Measurements from ENCODE around the gene COL1A2. TPM values are rescaled to one million over a fixed set of nuclear protein-coding genes. Genes with fewer than 3 reads are reported as not detected.
A peak's percentile ranks its signal among the peaks of the same experiment; 100 is the strongest.

The COL1A2 gene
- total and polyA plus RNA-seq, 2 experiments from 2014 or later = 76.6 to 122 TPM

DNA sequence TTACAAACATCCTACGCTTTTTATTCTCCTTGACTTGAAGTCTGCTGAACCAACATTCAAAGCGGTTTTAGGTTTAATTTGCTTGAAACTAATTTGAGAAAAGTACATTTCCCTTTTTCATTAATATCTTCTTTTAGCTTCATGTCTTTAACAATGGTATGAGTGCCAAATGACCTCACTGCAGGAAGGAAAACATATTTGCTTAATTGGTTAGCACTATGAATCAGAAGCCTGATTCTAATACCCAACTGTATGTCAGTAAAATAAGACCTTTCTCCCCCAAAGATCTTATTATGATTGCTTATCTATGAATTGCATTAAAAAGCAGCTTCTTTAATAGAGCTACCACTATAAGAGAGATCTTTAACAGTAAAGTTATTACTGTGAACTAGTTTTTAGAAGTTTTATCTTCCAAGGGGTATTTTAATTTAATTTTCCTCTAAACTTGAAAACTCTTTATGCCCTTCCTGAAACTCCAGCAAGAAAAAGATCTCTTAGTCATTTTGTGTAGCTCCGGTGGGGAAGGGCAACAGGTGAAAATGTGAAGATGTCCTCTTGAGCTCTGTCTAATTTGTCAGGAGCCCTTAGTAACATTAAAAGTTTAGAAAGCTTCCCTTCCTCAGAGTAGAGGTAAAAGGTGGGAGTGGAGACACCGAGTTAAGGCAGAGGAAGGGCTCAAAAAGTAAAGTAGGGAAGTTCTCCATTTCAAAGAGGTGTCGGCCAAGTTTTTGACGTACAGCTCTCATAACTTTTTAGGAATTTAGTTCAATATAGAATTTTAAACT lies 6.1 kb downstream of the COL1A2 start:
- Histone ChIP-seq H3K27me3 (no peaks in the 10 kb centered on the region), H3K4me3 (no peak overlapping the region), H3K36me3 (no peaks in the 10 kb centered on the region), H3K4me1 (ENCODE audit: low read depth) (peaks cover 1% of the 10 kb centered on the region), H3K9me3 (ENCODE audit: low read depth) (no peaks in the 10 kb centered on the region), H3K27ac (no peak overlapping the region)
- peak in 1 of 2 donors; percentile 42 for DNase-seq (ENCODE audit: low read depth in 1 of 2, low spot score in 1 of 2)
- TF ChIP-seq, protein P1, sequence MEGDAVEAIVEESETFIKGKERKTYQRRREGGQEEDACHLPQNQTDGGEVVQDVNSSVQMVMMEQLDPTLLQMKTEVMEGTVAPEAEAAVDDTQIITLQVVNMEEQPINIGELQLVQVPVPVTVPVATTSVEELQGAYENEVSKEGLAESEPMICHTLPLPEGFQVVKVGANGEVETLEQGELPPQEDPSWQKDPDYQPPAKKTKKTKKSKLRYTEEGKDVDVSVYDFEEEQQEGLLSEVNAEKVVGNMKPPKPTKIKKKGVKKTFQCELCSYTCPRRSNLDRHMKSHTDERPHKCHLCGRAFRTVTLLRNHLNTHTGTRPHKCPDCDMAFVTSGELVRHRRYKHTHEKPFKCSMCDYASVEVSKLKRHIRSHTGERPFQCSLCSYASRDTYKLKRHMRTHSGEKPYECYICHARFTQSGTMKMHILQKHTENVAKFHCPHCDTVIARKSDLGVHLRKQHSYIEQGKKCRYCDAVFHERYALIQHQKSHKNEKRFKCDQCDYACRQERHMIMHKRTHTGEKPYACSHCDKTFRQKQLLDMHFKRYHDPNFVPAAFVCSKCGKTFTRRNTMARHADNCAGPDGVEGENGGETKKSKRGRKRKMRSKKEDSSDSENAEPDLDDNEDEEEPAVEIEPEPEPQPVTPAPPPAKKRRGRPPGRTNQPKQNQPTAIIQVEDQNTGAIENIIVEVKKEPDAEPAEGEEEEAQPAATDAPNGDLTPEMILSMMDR (IDR thresholded peaks at IDR 0.05; ENCODE audit: low read depth, low read length) = no peak

DNA sequence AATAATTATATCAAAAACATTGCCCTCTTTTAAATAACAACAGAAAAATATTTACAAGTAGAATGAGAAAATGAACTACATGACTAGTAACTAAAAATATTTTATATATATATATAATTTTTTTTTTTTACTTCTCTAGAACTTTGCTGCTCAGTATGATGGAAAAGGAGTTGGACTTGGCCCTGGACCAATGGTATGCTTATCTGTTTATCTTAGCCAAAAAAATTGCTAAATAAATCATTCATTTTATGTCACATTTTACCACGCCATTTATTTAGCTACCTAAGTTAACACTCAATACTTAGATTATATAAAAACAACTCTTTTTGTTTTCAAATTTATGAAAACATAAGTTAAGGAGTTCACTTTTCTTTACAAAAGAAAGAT lies 6.7 kb downstream of the COL1A2 start:
- no peaks in the 10 kb centered on the region for H3K27me3 ChIP-seq
- no peak overlapping the region for H3K27ac ChIP-seq
- no peaks in the 10 kb centered on the region for H3K4me1 ChIP-seq (ENCODE audit: low read depth)
- peak in 1 of 2 donors; percentile 47 for DNase-seq (ENCODE audit: low read depth in 1 of 2, low spot score in 1 of 2)
- TF ChIP-seq, protein P1 (IDR thresholded peaks at IDR 0.05; ENCODE audit: low read depth, low read length) = no peak
- no peaks in the 10 kb centered on the region for H3K36me3 ChIP-seq
- no peaks in the 10 kb centered on the region for H3K9me3 ChIP-seq (ENCODE audit: low read depth)
- no peak overlapping the region for H3K4me3 ChIP-seq

DNA sequence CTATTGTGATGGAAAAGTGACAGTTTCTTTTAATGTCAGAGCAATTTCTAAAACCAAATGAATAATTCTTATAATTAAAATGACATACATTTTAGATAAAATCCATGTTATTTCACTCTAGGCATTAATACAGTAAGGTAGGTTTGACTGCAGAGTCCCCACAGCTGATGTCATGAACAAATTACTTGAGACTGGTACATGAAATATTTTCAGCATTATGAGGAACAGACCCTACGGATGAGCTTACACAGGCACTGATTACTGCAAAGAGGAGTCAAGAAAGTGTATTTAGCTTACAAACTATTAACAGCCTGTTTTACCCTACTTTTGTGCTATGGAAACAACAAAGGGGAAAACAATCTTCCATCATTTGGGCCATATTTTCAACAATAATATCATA lies 8.9 kb downstream of the COL1A2 start:
- Histone ChIP-seq H3K27me3 (no peaks in the 10 kb centered on the region), H3K36me3 (no peaks in the 10 kb centered on the region), H3K4me1 (ENCODE audit: low read depth) (no peaks in the 10 kb centered on the region), H3K27ac (no peak overlapping the region), H3K9me3 (ENCODE audit: low read depth) (no peaks in the 10 kb centered on the region), H3K4me3 (no peak overlapping the region)
- TF ChIP-seq, protein P1 (IDR thresholded peaks at IDR 0.05; ENCODE audit: low read depth, low read length) = no peak
- DNase-seq (ENCODE audit: low read depth in 1 of 2, low spot score in 1 of 2) = peak in 1 of 2 donors; percentile 26

DNA sequence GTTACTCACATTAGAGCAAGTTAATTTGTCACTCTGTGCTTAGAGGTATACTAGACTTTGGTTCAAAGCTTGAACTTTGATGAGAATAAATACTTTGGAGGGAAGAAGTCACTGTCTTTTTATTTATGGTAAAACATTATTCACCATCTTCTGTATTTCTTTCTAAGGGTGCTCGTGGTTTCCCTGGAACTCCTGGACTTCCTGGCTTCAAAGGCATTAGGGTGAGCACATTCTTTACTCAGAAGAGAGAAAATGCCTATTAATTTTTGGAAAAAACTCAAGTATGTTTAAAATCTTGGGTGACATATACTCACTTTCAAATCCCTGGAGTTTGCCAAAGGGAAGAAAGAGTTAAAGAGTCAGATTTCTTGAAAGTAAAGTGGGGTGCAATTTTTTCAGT lies 10.8 kb downstream of the COL1A2 start:
- H3K36me3 ChIP-seq = no peaks in the 10 kb centered on the region

DNA sequence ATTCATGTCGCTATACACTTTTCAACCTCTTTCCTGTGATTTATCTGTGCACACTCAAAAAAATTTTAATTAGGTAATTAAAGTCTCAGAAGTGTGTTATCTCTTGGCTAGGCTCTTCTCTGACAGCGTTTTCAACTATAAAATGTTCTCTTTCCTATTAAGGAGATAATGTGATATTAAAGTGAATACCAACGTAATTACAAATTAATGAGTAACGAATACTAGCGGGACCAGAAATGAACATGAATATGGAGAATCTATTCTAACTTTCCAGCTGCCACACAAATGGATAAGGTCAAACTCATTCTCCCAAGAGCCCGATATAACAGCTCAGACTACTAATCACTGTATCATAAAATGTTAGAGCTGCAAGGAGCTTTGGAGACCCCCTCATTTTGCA lies 12.0 kb downstream of the COL1A2 start:
- no peaks in the 10 kb centered on the region for H3K27me3 ChIP-seq
- H3K4me3 ChIP-seq = no peak overlapping the region
- H3K36me3 ChIP-seq = no peaks in the 10 kb centered on the region
- peak in 1 of 2 donors; percentile 25 for DNase-seq (ENCODE audit: low read depth in 1 of 2, low spot score in 1 of 2)
- H3K9me3 ChIP-seq (ENCODE audit: low read depth) = no peaks in the 10 kb centered on the region
- no peaks in the 10 kb centered on the region for H3K4me1 ChIP-seq (ENCODE audit: low read depth)
- H3K27ac ChIP-seq = no peak overlapping the region
- TF ChIP-seq, protein P1 (IDR thresholded peaks at IDR 0.05; ENCODE audit: low read depth, low read length) = no peak

More for the DNA sequence above, 10.8 kb downstream of the COL1A2 start:
- peak in 1 of 2 donors; percentile 41 for DNase-seq (ENCODE audit: low read depth in 1 of 2, low spot score in 1 of 2)
- Histone ChIP-seq H3K4me3 (no peak overlapping the region), H3K27me3 (no peaks in the 10 kb centered on the region), H3K27ac (no peak overlapping the region), H3K4me1 (ENCODE audit: low read depth) (no peaks in the 10 kb centered on the region), H3K9me3 (ENCODE audit: low read depth) (no peaks in the 10 kb centered on the region)
- TF ChIP-seq, protein P1 (IDR thresholded peaks at IDR 0.05; ENCODE audit: low read depth, low read length) = no peak
